SK-N-SH (cell line): ENCODE data around the gene MAPKAPK3.

ENCODE experiments used
- TF ChIP-seq, protein P1 (sequence below): IDR thresholded peaks from 2 replicates; pipeline ENCODE4 v1.4.0; 2012; ENCODE audit warnings: low read depth, borderline replicate concordance
- TF ChIP-seq, protein P2 (sequence below): fragments of 200-600 bp; sonication (generic); IDR thresholded peaks from 2 replicates; pipeline ENCODE4 v1.6.1; 2017; ENCODE audit warnings: antibody characterized with exemption, mild to moderate bottlenecking, moderate library complexity

DNA sequence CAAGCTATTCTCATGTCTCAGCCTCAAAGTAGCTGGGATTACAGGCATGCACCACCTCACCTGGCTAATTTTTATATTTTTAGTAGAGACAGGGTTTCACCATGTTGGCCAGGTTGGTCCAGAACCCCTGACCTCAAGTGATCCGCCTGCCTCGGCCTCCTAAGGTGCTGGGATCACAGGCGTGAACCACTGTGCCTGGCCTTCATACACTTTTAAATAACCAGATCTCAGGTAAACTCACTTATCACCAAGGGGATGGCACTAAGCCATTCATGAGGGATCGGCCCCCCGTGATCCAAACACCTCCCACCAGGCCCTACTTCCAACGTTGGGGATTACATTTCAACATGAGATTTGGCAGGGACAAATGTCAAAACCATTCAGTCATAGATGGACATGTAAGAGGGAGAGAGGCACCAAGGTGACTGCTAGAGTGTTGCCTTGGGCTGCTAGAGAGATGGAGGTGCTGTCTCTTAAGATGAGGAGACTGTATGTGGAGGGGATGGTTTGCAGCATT lies 44.4 kb downstream of the MAPKAPK3 start:
- TF ChIP-seq, protein P1, sequence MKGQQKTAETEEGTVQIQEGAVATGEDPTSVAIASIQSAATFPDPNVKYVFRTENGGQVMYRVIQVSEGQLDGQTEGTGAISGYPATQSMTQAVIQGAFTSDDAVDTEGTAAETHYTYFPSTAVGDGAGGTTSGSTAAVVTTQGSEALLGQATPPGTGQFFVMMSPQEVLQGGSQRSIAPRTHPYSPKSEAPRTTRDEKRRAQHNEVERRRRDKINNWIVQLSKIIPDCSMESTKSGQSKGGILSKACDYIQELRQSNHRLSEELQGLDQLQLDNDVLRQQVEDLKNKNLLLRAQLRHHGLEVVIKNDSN = no peak
- TF ChIP-seq, protein P2, sequence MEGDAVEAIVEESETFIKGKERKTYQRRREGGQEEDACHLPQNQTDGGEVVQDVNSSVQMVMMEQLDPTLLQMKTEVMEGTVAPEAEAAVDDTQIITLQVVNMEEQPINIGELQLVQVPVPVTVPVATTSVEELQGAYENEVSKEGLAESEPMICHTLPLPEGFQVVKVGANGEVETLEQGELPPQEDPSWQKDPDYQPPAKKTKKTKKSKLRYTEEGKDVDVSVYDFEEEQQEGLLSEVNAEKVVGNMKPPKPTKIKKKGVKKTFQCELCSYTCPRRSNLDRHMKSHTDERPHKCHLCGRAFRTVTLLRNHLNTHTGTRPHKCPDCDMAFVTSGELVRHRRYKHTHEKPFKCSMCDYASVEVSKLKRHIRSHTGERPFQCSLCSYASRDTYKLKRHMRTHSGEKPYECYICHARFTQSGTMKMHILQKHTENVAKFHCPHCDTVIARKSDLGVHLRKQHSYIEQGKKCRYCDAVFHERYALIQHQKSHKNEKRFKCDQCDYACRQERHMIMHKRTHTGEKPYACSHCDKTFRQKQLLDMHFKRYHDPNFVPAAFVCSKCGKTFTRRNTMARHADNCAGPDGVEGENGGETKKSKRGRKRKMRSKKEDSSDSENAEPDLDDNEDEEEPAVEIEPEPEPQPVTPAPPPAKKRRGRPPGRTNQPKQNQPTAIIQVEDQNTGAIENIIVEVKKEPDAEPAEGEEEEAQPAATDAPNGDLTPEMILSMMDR = no peak
